ENCODE results near the gene HNRNPAB. TPM values are rescaled to one million over a fixed set of nuclear protein-coding genes. Genes with fewer than 3 reads are reported as not detected.
A peak's percentile ranks its signal among the peaks of the same experiment; 100 is the strongest.

HNRNPAB gene
- total RNA-seq, 4 donors from 2014 or later = 77.2 to 204 (median 88.6) TPM

GRCh38 chr5:178202541-178202940 is 1.8 kb upstream of the HNRNPAB start:
- no peak for TF ChIP-seq CTCF (IDR thresholded peaks at IDR 0.05)
- no peak for ATAC-seq (ENCODE audit: low FRiP score)

GRCh38 chr5:178203670-178204181 is 607 bp upstream of the HNRNPAB start:
- ATAC-seq (ENCODE audit: low FRiP score) = peak; percentile 10
- no peak for DNase-seq (ENCODE audit: low spot score)
- no peak for TF ChIP-seq CTCF (IDR thresholded peaks at IDR 0.05)

More at GRCh38 chr5:178202541-178202940, 1.8 kb upstream of the HNRNPAB start:
- DNase-seq (ENCODE audit: low spot score) = no peak

GRCh38 chr5:178204935-178205748 is 809 bp downstream of the HNRNPAB start:
- peak; percentile 51 for DNase-seq (ENCODE audit: low spot score)
- peak; percentile 39 for ATAC-seq (ENCODE audit: low FRiP score)
- TF ChIP-seq CTCF (IDR thresholded peaks at IDR 0.05) = no peak

GRCh38 chr5:178205749-178206047 is 1.4 kb downstream of the HNRNPAB start:
- peak; percentile 1 for DNase-seq (ENCODE audit: low spot score)
- no peak for ATAC-seq (ENCODE audit: low FRiP score)
- no peak for TF ChIP-seq CTCF (IDR thresholded peaks at IDR 0.05)

- ATAC-seq (ENCODE audit: low FRiP score) (no peak), DNase-seq (ENCODE audit: low spot score) (peak; percentile 21)
- no peak for TF ChIP-seq CTCF (IDR thresholded peaks at IDR 0.05)
Observed at GRCh38 chr5:178206166-178207101, 2.1 kb downstream of the HNRNPAB start.

GRCh38 chr5:178207183-178207916 is 3.0 kb downstream of the HNRNPAB start:
- no peak for ATAC-seq (ENCODE audit: low FRiP score)
- peak; percentile 19 for DNase-seq (ENCODE audit: low spot score)
- no peak for TF ChIP-seq CTCF (IDR thresholded peaks at IDR 0.05)

Measured in omental fat pad (tissue), 4 donors.